NCI-H526 treated with DMSO at 0.1 percent for 48 hours (cell line): ENCODE data around the gene HSBP1L1.
"Not testable (repeated sequence)": the region's sequence is repeated elsewhere in the genome, so short reads cannot be mapped to it uniquely, and the experiment has no call there.

Source experiments
- DNase-seq: peaks from one replicate; lab custom pipeline; 2025; lab: John Stamatoyannopoulos, UW

The HSBP1L1 gene

DNA sequence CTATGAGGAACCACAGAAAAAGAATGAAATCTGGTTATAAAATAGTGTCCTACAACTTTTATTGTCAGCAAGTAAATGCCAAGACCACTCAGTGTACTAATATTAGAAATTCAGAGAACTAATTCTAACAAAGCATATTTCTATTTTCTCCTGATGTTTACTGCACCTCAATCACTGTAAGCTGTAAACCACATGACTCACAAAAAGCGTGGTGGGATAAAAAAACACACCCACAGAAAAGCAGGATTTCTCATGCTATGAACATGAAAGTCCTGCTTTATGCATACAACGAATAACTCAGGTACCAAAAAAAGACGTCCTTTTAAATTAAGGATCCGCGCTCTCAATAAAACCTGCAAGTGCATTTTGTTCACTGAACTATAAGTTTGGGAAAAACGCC, 23.1 kb downstream of the HSBP1L1 start:
- DNase-seq, result no peak

DNA sequence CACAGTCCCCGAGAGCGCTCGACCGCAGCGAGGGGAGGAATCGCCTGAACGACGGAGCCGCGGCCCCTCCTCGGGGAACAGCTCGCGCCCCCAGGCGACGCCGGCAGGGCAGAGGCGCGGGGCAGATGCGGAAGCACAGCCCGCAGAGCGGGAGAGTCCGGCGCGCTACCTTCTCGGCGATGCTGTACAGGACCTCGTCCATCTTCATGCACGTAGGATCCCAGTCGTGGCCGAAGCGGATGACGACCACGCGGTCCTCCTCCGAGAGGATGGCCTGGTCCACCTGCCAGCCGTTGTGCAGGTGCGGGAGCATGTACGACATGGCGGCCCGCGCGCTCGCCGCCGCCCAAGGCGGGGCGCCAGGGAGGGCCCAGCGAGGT, 23.6 kb downstream of the HSBP1L1 start:
- peak; percentile 15 for DNase-seq

DNA sequence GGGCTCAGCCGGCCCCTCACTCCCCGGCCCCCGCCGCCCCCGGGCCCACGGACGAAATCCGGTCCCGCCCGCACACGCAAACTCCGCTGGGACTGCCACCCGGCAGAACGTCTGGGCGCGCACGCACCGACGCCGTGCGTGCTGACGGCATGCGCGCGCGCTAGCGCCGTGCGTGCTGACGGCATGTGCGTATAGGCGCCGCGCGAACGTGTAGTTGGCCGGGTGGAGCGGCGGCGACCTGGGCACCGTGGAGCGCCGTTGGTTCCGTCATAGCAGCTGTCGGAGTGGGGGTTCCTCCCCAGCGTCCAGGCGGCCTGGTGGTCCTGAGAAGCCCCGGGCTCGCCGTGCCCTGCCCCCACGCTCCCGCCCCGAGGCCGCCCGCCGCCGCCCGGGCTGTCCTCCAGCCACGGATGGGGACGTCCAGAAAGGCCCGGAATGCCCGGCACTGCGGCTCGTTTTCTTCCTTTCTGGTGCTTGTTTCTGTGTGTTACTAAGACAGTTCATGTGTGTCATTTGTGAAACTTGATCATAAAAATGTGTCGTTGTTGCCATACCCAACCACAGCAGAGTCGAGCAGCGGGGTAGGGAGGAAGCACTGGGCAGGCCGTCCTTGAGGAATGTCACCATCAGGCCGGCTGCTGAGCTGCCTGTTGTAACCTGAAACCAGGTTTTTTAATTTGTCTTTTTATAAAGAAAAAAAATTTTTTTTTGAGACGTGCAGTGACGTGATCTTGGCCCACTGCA, 24.2 kb downstream of the HSBP1L1 start, which contains the start of gene TXNL4A:
Gene TXNL4A, minus strand, starts transcription at position 113 of the 744 bp plus-strand sequence. CDS start 171 bp downstream, outside the sequence.
- peak; percentile 39 for DNase-seq

DNA sequence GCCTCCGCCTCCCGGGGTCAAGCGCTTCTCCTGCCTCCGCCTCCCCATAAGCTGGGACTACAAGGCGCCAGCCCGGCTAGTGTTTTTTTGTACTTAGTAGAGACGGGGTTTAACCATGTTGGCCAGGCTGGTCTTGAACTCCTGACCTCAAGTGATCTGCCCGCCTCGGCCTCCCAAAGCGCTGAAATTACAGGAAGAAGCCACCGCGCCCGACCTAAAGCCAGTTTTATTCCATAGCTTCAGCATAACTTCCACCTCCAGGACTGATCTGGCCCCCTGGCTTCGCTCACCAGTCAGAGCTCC, 24.7 kb downstream of the HSBP1L1 start:
- no peak for DNase-seq

DNA sequence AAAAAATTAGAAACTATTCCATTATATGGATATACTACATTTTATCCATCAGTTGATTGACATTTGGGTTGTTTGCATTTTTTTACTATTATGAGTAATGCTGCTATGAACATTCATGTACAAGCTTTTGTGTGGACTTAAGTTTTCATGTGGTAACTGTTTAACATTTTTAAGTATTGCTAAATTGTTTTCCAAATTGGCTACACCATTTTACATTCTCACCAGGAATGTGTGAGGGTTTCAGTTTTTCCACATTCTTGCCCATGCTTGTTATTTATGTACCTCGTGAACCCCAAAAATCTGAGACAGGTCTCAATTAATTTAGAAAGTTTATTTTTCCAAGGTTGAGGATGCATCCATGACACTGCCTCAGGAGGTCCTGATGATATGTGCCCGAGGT, 27.1 kb downstream of the HSBP1L1 start:
- DNase-seq, result no peak

DNA sequence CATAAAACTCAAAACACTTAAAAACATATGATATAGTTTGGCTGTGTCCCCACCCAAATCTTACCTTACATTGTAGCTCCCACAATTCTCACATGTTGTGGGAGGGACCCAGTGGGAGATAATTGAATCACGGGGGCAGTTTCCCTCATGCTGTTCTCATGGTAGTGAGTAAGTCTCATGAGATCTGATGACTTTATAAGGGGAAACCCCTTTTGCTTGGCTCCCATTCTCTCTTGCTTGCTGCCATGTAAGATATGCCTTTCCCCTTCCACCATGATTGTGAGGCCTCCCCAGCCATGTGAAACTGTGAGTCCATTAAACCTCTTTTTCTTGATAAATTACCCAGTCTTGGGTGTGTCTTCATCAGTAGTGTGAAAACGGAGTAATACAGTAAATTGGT, 35.3 kb downstream of the HSBP1L1 start:
- not testable (repeated sequence) for DNase-seq

DNA sequence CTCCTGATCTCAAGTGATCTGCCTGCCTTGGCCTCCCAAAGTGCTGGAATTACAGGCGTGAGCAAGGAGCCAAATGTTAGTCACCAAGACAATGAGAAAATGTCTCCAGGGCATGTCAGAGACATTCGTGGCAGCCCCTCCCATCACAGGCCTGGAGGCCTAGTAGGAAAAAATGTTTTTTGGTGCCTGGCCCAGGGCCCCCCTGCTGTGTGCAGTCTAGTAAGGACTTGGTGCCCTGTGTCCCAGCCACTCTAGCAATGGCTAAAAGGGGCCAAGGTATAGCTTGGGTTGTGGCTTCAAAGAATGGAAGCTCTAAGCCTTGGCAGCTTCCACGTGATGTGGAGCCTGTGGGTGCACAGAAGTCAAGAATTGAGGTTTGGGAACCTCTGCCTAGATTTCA, 36.4 kb downstream of the HSBP1L1 start:
- no peak for DNase-seq

DNA sequence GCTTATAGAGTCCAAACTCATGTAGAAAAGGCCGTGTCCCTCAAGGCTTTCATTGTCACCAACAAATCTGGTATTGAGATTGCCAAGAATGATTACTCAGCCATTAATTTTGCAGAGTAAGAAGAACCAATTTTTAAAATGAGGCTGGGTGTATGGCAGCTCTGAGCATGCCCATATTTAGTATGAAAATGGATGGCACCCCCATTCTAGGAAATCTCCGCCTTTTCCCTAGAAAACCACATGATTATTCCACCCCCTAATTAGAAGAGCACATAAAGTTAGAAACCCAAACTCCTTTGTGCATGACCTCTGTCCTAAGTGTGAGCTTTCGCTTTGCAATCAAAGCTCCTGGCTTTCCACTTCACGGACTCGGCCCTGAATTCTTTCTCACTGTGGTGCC, 38.0 kb downstream of the HSBP1L1 start:
- no peak for DNase-seq

DNA sequence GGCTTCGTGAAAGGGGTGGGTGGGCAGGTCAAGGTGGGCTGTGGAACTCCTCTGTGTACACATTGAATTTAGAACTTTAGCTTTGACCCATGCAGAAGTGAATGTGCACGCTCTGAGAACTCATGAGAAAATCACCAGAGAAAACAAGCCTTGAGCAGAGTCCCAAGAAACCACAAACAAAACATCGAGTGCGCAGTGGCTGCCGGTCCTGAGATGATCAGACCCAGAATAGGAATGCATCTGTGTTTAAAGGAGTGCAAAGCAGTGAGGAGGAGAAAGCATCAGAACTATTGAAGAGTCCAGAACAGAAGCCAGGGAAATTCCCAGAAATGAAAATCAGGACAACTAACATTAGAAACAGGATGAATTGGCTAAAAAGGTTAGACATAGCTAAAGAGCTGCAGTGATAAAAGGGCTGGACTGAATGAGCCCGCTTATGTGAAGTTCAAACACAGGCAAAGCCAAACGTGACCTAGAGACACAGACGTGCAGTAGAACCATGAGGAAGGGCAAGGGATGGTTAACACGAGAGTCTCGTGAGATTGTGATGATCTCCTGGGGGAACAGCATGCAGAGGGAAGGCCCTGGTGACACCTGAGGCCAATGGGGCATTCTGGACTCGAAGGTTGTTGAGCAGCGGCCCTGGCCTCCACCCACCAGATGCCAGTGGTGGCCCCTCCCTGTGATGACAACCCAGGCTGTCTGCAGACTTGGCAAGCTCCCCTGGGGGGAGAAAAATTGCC, 40.3 kb downstream of the HSBP1L1 start:
- no peak for DNase-seq

DNA sequence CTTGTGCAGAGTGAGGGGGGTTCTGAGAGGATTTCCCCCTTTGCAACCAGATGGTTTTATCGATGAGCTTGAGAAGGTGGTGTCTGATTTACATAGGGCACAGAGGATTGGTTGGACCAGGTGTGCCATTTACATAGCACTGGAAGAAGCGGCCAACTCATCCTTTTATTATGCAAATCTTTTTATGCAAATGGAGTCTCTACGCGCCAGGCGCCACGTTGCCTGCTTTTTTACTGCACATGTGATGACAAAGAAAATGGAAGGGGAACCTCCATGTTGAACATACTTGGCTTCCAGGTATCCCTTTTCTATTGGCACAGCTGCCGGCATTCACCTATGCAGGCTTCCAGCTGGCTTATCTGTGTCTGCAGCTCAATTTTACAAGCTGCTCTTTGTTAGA, 42.3 kb downstream of the HSBP1L1 start:
- peak; percentile 54 for DNase-seq

DNA sequence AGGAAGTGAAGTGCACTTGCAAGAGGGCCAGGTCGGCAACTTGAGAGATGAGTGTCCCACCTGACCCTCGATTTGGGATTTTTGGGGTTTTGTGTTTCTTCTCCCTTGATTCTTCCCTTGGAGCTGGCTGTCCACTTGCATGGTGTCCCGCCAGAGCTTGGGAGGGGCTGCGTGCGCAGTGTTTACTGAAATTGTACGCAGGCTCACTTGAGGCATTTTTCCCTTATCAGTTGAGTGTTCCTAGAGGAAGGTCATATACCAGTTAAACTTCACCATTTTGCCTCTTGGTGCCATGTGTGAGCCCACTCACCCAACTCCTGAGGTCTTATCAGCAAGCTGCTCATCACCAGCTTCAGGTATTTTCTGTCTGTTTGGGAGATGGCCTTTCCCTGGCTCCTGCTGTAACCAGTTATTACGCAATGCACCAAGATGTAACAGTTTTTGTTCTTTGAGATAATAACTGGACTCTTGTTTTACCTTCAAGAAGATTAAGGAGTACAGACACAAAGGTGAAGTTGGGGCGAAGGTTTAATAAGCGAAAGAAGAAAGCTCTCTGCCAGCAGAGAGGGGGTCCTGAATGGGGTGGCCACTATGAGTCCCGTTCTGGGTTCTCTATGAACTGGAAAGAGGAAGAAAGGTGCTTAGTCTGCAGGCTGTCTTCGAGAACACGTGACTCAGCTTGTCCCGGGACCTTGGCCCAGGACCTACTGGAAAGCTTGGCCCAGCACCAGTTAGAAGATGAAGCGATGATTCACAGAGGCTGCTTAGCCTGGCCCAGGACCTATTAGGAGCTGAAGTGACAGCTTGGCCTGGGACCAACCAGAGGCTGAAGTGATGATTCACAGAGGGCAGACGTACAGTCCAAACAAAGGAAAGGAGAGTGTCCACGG, 45.5 kb downstream of the HSBP1L1 start:
- no peak for DNase-seq

DNA sequence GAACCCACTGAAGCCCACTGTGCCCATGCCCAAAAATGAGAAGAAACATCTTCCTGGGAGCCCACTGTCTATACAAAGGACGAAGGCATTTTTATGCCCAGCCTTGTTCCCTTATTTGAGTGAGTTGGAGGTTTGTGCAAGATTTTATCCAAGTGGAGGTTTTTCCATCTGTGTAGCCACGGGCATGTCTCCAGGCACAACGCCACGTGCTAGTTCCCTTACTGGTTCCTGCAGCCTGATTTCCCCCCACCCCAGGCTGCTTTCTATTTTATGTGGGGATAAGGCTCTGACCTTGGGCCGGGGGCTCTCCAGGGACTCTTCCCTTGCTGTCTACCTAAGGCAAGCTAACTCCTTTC, 46.1 kb downstream of the HSBP1L1 start:
- DNase-seq, result no peak

DNA sequence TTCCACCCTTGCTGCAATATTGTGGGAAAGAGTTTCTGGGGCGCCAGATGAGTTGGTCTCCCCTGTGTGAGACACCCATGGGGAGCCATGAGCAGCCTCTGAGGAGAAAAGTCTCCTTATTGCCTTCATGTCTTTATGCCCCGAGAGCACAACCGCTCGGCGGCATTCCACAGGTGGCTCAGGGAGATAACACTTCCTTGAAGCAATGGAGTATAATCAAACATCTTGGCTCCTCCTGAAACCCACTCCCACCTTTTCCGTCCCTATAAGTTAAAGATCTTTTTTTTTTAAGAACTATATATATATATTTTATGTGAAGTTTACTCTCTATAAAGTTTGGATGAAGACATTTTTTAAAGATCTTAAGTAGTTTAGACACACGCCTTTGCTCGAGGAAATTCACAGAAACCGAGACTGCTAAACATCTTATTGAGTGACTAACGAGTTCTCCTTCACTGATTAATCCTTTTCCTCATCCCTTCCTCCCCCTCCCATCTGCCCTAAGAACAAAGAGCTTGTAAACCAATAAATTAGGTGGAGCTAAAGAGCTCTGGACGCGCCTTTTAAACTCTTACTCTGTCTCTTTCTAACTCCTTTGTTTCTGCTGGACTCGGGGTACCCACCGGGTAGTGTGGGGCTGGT, 47.2 kb downstream of the HSBP1L1 start:
- DNase-seq, result not testable (repeated sequence)

DNA sequence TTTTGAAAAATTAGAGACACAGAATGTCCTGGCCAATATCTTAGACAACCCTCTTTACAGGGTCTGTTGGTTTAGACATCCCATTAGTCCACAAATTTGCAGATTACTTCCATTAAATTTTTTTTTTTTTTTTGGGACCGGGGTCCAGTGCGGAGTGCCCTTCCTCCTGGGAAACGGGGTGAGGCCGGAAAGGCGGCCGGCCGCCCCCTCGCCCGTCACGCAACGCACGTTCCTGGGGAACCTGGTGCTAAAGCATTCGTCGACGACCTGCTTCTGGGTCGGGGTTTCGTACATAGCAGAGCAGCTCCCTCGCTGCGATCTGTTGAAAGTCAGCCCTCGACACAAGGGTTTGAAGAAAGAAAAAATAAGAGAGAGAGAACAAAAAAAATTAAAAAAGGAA, 48.3 kb downstream of the HSBP1L1 start:
- no peak for DNase-seq
